K562 (cell line): ENCODE data around the gene ABHD14A. TPM values are rescaled to one million over a fixed set of nuclear protein-coding genes. Genes with fewer than 3 reads are reported as not detected.

Experiments
- BRCA1 ChIP-seq, 2 experiments: fragments of 450-650 bp in 1 of 2; sonication (generic) in 1 of 2; formaldehyde crosslinking in 1 of 2; IDR thresholded peaks; 2 replicates each; pipeline versions ENCODE4 v1.5.0 to v1.6.1; 2017 to 2020; ENCODE audit warnings: mild to moderate bottlenecking in 1 of 2, missing genetic modification reagents in 1 of 2
- DLX4 ChIP-seq: fragments of 250-450 bp; sonication (Bioruptor Pico); IDR thresholded peaks from 2 replicates; pipeline ENCODE4 v1.6.1; 2021; ENCODE audit warnings: mild to moderate bottlenecking
- ELF4 ChIP-seq: fragments of 450-650 bp; formaldehyde crosslinking; IDR thresholded peaks from 2 replicates; pipeline ENCODE4 v1.4.0; 2022; ENCODE audit warnings: missing genetic modification characterization
- GABPA ChIP-seq: fragments of 200-800 bp; sonication (Bioruptor generic); conservative IDR thresholded peaks from 2 replicates; pipeline ENCODE4 v1.6.1; 2016; ENCODE audit warnings: low read depth, missing genetic modification characterization, missing compliant biosample characterization
- MYNN ChIP-seq, 2 experiments: sonication (generic); formaldehyde crosslinking in 1 of 2; IDR thresholded peaks; 2 replicates each; pipeline versions ENCODE4 v1.5.0 to v1.6.1; 2016 to 2020; ENCODE audit warnings: antibody characterized with exemption in 1 of 2, missing genetic modification reagents in 1 of 2
- NCOA6 ChIP-seq: fragments of 450-650 bp; IDR thresholded peaks from 2 replicates; pipeline ENCODE4 v1.6.1; 2017; ENCODE audit warnings: mild to moderate bottlenecking
- NONO ChIP-seq, 2 experiments: fragments of 200-400 bp in 1 of 2; fragments of 450-650 bp in 1 of 2; formaldehyde crosslinking in 1 of 2; IDR thresholded peaks; 2 replicates each; pipeline ENCODE4 v1.6.1; 2017; ENCODE audit warnings: low read depth in 2 of 2, mild to moderate bottlenecking in 2 of 2, moderate library complexity in 2 of 2, low read length in 1 of 2
- RBFOX2 ChIP-seq: fragments of 200-400 bp; formaldehyde crosslinking; IDR thresholded peaks from 2 replicates; pipeline ENCODE4 v1.6.1; 2017; ENCODE audit warnings: low read depth, mild to moderate bottlenecking, low read length, moderate library complexity
- SNAPC5 ChIP-seq: fragments of 250-450 bp; sonication (Bioruptor Pico); IDR thresholded peaks from 2 replicates; pipeline ENCODE4 v1.8.0; 2021; ENCODE audit warnings: moderate library complexity, mild to moderate bottlenecking, inconsistent platforms
- TEAD1 ChIP-seq, 2 experiments: fragments of 450-650 bp in 1 of 2; sonication (generic) in 1 of 2; formaldehyde crosslinking; IDR thresholded peaks; 2 replicates each; pipeline versions ENCODE4 v1.4.0 to v1.8.0; 2020 to 2022; ENCODE audit warnings: mild to moderate bottlenecking in 2 of 2, missing genetic modification reagents in 1 of 2
- TOE1 ChIP-seq, 2 experiments: fragments of 450-650 bp in 1 of 2; sonication (generic) in 1 of 2; formaldehyde crosslinking in 1 of 2; IDR thresholded peaks; 2 replicates each; pipeline versions ENCODE4 v1.7.1 to v1.8.0; 2016 to 2022; ENCODE audit warnings: borderline replicate concordance in 2 of 2, mild to moderate bottlenecking in 2 of 2, antibody characterized with exemption in 1 of 2, inconsistent platforms in 1 of 2, low read depth in 1 of 2, missing genetic modification reagents in 1 of 2, moderate library complexity in 1 of 2
- YBX1 ChIP-seq: fragments of 450-650 bp; IDR thresholded peaks from 2 replicates; pipeline ENCODE4 v1.7.1; 2016; ENCODE audit warnings: mild to moderate bottlenecking
- ZBTB40 ChIP-seq, 2 experiments: fragments of 450-650 bp in 1 of 2; sonication (generic) in 1 of 2; formaldehyde crosslinking in 1 of 2; IDR thresholded peaks; 2 replicates each; pipeline versions ENCODE4 v1.7.1 to v1.9.0; 2016 to 2022; ENCODE audit warnings: inconsistent platforms in 1 of 2, mild to moderate bottlenecking in 1 of 2, missing genetic modification reagents in 1 of 2
- ZNF224 ChIP-seq: sonication (generic); formaldehyde crosslinking; IDR thresholded peaks from 2 replicates; pipeline ENCODE4 v1.8.0; 2022; ENCODE audit warnings: mild to moderate bottlenecking, missing genetic modification reagents
- ZNF511 ChIP-seq: sonication (generic); formaldehyde crosslinking; IDR thresholded peaks from 2 replicates; pipeline ENCODE4 v1.8.0; 2022; ENCODE audit warnings: mild to moderate bottlenecking, missing genetic modification reagents
- polyA plus RNA-seq, 8 experiments: library from polyadenylated mRNA; depleted of rRNA in 4 of 8; stranded (reverse) in 5 of 8; unstranded in 3 of 8; fragments of >200 nt; fragmentation: Nextera tagmentation in 2 of 8; fragmentation: Illumina TruSeq in 1 of 8; extraction: Ambion mirVana in 2 of 8; extraction: Trizol in 1 of 8; gene quantifications; 2 replicates each; pipeline versions ENCODE4 v1.2.1 to v1.2.3, GENCODE V29; 2011 to 2014; ENCODE audit warnings: inconsistent platforms in 1 of 8, missing spikeins in 1 of 8
- total RNA-seq, 7 experiments: library from RNA; depleted of rRNA in 6 of 7; stranded (reverse); fragments of >200 nt in 6 of 7; fragmentation: Illumina TruSeq in 2 of 7; extraction: Trizol in 2 of 7; gene quantifications; 2 replicates each; pipeline versions ENCODE4 v1.2.1 to v1.2.3, GENCODE V29; 2011 to 2021; ENCODE audit warnings: low replicate concordance in 1 of 7

The ABHD14A gene
- total and polyA plus RNA-seq, 9 of the 15 experiments (the other 6 are each of a cell fraction or from before 2014, with no cell fraction given) = 0.90 to 10.5 (median 8.3) TPM

- TF ChIP-seq ZBTB40 (IDR thresholded peaks at IDR 0.05) (peak; percentile 57), ZBTB40 (CRISPR knock-in tag; IDR thresholded peaks at IDR 0.05) (no peak), ZNF511 (CRISPR knock-in tag) (no peak), DLX4 (CRISPR knock-in tag) (no peak), NONO (IDR thresholded peaks at IDR 0.05; ENCODE audit: low read depth in 2 of 2, low read length in 1 of 2) (peak in 1 of 2 experiments; percentile 79; a peak in 2 of 4 replicates), BRCA1 (IDR thresholded peaks at IDR 0.05) (no peak), BRCA1 (CRISPR knock-in tag; IDR thresholded peaks at IDR 0.05) (no peak), MYNN (IDR thresholded peaks at IDR 0.05) (peak; percentile 10; the same call in 1 of the 2 replicates), MYNN (CRISPR knock-in tag; IDR thresholded peaks at IDR 0.05) (no peak), TEAD1 (CRISPR knock-in tag; IDR thresholded peaks at IDR 0.05) (no peak), TOE1 (IDR thresholded peaks at IDR 0.05; ENCODE audit: borderline replicate concordance) (no peak), TOE1 (CRISPR knock-in tag; IDR thresholded peaks at IDR 0.05; ENCODE audit: borderline replicate concordance, low read depth) (no peak), GABPA (tag) (no peak), SNAPC5 (no peak), ZNF224 (CRISPR knock-in tag) (no peak), YBX1 (no peak), RBFOX2 (peak; percentile 80), ELF4 (CRISPR knock-in tag) (peak; percentile 56; the same call in 1 of the 2 replicates), NCOA6 (no peak)
Observed at GRCh38 chr3:51974963-51975851, at the start of gene ABHD14A (continued).
